ENCODE data around the gene RASSF3.
"Not testable (repeated sequence)": the region's sequence is repeated elsewhere in the genome, so short reads cannot be mapped to it uniquely, and the experiment has no call there.

RASSF3 gene, protein sequence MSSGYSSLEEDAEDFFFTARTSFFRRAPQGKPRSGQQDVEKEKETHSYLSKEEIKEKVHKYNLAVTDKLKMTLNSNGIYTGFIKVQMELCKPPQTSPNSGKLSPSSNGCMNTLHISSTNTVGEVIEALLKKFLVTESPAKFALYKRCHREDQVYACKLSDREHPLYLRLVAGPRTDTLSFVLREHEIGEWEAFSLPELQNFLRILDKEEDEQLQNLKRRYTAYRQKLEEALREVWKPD

DNA sequence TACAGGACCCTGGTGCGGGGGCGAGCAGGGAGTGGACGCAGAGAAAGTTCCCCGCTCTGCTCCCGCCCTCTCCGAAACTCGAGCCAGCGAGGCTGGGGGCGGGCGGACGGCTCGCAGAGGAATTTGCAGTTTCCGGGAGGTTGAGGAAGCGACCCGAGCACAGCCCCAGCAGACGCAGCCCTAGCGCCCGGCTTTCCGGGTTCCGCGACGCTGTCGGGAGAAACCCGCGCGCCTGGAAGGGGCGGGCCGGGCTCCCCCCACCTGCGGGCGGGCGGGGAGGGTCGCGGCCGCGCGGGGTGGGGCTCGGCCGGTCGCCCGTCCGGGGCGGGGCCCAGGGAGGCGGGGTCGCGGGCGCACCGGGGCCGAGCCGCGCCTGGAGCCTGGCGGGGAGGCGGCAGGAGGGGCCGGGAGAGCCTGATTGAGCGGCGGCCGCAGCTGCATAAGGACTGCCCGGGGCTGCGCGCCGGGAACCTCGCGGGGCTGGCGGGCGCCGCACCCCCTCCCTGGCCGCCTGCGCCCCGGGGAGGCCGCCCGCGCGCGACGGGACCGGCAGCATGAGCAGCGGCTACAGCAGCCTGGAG is at the start of gene RASSF3:
Gene RASSF3, plus strand, starts transcription at position 417 of the 581 bp plus-strand sequence. Its CDS starts 138 bp downstream, at position 555.
- DNase-seq = peak; percentile 71

DNA sequence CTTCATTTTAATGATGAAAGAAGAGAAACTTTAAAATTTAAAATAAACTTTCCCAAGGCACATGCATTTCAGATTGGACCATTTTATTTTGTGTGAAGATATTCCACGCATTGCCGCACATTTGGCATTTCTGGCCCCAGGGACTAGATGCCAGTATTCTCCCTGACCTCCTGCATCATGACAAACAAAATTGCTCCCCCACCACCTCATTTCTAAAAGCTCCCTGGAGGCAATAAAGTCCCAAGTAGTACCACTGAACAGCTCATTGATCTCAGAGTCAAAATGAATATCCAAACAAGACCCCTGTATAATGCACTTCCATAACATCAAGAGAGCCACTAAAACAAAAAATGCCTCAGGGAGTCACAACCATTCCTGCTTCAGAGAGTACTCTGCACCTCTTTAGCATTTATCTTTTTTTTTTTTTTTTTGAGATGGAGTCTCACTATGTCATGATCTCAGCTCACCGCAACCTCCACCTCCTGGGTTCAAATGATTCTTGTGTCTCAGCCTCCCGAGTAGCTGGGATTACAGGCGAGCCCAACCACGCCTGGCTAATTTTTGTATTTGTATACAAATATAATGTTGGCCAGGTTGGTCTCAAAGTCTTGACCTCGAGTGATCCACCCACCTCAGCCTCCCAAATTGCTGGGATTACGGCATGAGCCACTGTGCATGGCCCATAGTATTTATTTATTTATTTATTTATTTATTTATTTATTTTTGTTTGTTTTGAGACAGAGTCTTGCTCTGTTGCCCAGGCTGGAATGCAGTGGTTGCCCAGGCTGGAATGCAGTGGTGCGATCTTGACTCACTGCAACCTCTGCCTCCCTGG is 48.8 kb upstream of the RASSF3 start:
- no peak for DNase-seq

DNA sequence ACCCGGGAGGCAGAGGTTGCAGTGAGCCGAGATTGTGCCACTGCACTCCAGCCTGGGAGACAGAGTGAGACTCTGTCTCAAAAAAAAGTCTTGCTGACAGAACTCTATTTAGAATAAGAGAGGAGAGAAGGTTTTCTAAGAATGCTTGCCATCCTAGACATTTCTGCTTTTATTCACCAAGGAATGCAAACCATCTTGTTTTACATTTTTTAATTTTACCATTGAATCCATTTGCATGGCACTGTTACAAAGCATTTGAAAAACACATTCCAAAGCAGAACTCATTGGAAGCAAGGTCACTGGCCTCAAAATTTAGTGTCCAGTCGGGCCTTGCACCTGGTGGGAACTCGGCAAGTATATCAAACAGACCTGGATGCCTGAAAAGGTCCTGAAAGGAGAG is 44.2 kb upstream of the RASSF3 start:
- no peak for DNase-seq

DNA sequence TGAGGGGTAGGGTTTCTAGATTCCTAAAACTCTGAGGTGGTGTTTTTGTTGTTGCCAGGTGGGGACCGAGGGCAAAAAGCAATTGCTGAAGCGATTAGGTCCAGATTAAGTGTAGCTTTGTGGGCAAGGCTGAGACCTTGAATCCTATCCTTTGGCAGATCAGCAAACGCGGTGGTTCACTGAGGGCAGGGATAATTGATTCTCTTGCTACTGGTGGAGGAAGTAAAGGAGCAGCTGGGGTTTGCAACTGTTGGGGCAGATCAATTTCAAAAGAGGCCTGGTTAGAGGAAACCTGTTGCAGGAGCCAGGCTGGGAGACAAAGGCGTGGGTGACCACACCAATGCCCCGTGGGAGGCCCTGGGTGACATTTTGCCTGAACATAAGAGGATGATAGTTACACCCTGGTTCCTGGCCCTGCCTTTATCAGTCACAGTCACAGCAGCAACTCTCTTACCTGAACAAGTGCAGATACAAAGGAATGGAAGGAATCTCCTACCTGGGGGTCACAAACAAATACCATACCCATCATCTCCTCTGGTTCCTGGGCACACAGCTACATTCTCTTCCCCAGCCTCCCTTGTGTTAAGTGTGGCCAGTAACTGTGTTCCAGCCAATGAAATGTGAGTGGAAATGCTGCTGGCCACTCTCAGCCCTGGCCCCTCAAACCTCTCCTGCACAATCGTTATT is 43.3 kb upstream of the RASSF3 start:
- DNase-seq = no peak

DNA sequence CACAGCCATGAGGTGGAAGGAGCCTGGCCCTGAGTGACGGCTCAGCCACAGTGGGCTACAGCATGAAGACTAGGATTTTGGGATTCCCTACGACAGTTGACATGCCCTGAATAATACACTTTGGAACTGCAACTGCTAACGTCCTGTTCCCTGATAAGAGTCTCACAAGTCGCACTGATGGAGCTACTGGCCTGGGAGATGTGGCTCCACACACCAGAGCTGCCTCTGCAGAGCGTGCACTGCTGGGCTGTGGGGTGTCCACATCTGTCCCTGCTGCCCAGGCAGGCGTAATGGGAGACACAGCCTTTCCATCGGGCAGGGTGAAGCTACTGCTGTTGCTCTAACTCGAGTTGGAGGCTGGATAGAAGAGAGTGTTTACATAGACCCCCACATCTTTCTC is 42.7 kb upstream of the RASSF3 start:
- no peak for DNase-seq

DNA sequence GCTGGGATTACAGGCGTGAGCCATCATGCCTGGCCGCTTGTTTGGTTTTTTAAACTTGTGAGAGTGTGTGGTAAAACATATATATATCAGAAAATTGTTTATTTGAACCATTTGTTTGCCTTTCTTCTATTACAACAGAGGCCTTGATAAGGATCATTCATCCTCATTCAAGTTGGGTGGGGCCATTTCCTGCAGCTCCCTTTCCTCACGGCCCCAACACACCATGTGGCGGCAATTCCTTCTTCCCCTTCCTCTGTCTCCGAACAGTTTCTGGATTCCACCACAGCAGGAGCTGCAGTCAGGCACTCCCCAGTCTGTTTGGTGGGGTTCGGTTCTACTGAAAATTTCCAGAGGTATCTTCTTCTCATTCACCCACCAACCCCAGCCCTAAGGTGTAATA is 42.0 kb upstream of the RASSF3 start:
- DNase-seq = no peak

DNA sequence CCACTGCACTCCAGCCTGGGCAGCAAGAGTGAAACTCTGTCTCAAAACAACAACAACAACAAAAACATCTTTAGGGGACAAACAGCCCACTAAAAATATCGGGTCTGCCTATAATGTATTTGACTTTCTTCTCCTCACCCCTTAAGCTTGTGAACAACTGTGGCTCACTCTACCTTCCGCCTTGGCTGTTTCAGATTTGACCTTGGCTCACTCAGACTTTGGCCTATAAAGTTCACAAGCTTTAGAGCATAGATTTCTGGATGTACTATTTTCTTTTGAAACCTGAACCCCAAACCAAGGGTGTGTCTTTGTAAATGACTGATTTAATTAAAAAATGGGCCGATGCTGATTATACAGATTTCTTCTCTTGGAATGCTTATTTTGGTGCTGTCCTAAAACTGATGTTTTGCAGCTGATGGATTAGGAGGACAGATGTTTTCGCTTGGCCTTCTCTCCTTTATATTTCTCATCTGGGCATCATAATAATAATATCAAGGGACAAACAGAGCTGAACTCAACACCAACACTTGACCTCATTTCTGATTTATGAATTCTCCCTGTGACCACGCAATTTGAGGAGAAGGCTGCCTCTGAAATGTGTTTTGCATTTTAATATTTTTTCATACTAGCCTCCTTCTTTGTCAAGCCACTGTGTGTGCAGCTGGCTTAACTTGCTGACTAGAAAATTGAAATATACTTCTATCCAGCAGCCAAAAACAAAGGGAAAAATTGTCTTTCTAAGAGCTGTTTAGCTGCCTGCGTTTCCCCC is 40.2 kb upstream of the RASSF3 start:
- DNase-seq = no peak

DNA sequence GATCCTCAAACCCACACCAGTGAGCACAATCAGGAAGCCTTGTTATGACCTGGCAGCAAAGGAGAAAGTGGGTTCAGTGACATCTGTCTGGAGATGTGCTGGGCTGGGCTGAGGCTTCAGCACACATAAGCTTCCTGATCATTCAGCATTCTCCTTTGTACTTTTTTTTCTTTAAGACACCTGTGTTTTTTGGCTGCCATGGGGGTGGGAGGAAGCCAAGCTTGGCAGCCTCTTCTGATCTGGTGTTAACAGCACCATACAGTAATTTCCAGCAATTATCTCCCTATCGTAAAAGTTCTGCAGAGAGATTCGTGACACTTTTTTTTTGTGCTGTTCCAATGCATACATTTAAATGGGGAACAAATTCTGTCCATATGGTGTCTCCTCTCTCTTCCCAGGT is 38.9 kb upstream of the RASSF3 start:
- DNase-seq = no peak

DNA sequence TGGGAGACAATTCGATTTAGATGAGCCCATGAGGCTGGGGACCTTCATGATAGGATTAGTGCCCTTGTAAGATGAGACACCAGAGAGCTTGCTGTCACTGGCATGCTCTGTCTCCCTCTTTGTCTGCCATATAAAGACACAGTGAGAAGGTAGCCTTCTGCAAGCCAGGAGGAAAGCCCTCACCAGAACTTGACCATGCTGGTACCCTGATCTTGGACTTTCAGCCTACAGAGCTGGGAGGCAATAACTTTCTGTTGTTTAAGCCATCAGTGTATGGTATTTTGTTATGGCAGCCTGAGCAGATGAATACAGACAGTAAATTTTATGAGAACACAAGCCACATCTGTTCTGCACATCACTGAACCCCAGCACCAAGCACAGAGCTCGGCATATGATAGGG is 38.1 kb upstream of the RASSF3 start:
- DNase-seq = no peak

DNA sequence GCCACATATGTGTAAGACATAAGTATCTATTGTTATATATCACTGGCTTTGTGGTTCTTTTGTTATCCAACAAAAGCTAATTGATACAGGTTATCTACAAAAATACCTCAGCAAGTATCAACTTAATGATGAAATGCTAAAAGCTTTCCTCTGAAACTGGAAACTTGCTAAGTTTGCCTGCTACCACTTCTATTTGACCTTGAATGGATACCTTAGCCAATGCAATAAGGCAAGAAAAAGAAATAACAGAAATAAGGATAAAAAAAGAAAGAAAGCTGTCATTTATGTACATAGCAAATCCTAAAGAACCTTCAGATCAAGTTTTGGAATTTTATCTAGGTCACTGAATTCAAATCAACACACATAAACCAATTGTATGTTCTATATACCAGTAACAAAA is 35.5 kb upstream of the RASSF3 start:
- DNase-seq = no peak

DNA sequence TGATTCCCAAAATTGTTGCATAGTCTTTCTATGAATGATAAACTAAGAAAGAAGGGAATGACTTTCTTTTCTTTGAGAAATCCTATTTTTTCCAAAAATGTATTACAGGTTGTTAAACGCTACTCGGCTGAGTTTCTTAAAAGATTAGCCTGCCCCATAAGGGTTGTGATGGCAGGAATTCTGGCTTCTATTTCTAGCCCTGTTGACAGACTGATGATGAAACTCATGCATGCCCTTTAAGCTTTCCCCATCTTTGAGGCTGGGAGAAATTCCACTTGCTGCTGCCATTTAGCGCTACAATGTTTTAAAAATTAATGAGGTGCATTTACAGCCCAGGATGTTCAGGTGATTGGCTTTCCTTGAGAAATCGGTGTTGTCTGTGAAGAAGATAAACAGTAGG is 33.2 kb upstream of the RASSF3 start:
- no peak for DNase-seq

DNA sequence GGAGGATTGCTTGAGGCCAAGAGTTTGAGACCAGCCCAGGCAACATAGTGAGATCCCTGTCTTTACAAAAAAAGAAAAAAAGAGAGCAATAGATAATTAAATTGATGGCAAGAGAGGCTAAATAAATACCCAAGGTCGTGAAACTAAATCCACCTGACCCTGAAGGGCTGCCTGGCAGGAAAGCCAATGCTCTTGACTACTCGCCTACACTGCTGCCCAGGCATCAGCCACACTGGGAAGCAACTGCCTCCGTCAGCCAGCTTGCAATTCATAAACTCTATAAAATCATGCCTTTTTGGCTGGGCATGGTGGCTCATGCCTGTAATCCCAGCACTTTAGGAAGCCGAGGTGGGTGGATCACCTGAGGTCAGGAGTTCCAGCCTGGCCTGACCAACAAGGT is 31.7 kb upstream of the RASSF3 start:
- DNase-seq = no peak

DNA sequence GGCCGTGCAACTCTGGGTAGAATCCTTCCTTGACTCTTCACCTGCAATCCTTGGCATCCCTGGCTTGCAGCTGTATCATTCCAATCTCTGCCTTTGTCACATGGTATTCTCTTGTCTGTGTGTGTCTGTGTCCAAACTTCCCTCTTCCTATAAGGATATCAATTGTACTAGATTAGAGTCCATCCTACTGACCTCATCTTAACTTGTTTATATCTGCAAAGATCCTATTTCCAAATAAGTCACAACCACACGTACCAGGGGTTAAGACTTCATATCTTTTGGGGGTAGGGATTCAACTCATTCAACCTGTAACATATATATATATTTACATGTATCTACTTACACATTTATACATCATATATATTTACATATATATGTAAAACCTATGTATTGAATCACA is 29.6 kb upstream of the RASSF3 start:
- DNase-seq = no peak

DNA sequence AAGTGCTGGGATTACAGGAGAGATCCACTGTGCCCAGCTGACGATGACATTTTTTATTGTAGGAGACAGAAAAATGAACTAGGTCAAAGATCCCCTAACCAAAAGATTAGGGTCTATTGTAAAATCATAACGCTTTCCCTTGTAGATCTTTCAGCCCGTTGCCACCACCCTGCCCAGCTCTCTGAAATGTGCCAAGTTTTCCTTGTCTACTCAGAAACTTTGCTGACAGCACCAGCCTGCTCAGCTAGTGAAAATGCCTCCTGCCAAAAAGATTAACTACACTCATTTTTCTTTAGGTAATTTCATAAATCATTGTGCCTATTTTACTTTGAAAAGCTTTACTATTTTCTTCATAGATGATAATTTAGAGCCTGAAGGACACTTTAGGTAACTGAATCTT is 28.2 kb upstream of the RASSF3 start:
- DNase-seq = no peak

DNA sequence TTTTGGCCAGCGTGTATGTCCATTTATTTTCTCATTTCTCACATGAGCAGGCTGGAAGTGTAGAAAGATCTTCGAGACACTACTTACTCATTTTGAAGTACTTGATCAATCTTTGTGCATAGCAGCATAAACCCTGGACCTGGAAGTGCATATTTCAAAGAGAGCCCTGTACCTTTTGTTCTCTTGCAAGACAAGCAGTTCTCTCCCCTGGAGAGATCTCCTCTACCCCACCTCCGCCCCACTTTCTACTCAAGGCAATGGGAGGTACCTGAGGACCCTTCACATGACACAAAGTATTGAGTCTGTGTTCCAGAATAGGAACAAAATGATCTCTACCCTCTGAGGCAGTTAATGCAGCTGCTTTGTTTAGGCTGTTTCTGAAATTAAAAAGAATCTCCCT is 27.4 kb upstream of the RASSF3 start:
- no peak for DNase-seq

DNA sequence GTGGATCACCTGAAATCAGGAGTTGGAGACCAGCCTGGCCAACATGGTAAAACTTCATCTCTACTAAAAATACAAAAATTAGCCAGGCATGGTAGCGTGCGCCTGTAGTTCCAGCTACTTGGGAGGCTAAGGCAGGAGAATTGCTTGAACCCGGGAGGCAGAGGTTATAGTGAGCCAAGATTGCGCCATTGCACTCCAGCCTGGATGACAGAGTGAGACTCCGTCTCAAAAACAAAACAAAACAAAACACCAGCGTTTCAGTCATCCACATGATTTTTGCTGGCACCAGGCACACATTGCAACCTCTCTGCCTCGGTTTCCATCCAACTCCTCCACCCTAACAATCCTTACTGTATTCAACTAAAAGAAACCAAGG is 26.9 kb upstream of the RASSF3 start:
- DNase-seq = not testable (repeated sequence)

DNA sequence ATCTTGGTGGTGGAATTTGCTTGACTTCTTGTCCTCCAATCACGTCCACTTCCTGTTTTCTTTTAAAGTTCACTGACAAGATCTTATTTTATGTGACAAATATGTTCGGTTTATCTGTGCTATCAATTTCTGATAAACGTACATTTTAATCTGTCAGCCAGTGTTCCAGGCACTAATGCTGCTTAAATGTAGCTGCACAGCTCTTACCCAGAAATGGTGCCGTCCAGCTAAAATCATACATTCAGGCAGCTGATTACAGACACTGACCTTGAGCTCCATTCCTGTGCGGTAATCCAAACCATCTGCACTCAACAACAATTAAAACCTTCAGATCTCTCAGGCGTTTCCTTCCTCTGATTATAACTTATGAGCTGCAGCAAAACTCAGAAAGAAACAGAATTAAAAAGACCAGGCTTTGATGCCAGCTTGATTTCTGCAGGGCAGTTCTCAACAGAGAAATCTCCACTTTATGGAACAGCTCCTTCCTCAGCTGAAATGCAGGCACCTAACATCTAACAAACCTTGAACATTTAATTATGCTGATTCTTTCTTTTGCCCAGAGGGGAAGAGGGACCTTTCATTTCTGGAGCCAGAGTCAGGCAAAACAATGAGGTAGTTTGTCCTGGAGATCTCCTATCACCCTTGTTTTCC is 26.4 kb upstream of the RASSF3 start:
- DNase-seq = no peak

DNA sequence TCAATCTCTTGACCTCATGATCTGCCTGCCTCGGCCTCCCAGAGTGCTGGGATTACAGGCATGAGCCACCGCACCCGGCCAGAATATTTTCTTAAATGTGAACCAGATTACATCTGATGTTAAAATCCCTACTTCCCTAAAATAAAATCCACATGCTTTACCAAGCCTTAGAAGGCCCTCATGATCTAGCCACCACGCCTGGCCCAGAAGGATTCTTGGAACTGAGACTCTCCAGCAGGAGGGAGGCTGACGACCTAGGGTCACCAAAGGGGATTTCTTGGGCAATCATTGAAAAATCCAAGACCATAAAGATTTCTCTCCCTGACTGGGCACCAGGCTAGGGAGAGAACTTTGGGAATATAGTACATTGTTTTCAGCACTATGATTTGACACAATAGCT is 25.2 kb upstream of the RASSF3 start:
- DNase-seq = no peak

DNA sequence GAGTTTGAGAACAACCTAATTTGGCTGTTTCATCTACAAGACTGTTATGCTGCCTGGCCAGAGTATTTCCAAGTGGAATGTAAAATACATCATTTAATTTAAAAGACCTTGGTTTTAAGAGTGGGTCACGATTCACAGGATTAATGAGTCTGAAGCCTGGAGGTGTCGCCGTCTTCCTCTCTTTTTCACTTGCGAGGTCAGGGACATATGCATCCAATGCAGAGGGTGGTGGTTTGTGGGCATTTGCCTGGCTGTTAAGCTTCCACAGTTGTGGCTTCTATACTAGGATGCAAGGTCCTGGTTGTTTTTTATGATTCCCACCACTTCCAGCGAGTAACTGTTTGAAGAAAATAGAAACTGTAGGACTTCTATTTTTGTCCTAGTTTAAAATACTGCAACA is 22.8 kb upstream of the RASSF3 start:
- DNase-seq = no peak

DNA sequence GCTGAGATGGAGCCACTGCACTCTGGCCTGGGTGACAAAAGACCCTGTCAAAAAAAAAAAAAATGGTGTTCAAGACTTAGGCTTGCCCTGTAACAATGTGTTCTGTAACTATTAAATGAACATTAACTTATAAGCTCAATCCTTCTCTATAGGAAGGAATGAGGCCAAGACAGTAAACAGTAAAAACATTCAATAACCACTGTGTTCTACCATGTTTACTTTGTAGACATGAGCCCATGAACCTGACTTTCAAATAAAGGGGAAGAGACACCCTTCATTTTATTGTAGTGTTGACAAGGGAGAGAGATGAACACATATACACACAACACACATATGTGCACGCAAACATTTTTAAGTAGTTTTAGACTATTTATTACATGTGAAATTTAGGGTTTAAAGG is 20.1 kb upstream of the RASSF3 start:
- DNase-seq = no peak

DNA sequence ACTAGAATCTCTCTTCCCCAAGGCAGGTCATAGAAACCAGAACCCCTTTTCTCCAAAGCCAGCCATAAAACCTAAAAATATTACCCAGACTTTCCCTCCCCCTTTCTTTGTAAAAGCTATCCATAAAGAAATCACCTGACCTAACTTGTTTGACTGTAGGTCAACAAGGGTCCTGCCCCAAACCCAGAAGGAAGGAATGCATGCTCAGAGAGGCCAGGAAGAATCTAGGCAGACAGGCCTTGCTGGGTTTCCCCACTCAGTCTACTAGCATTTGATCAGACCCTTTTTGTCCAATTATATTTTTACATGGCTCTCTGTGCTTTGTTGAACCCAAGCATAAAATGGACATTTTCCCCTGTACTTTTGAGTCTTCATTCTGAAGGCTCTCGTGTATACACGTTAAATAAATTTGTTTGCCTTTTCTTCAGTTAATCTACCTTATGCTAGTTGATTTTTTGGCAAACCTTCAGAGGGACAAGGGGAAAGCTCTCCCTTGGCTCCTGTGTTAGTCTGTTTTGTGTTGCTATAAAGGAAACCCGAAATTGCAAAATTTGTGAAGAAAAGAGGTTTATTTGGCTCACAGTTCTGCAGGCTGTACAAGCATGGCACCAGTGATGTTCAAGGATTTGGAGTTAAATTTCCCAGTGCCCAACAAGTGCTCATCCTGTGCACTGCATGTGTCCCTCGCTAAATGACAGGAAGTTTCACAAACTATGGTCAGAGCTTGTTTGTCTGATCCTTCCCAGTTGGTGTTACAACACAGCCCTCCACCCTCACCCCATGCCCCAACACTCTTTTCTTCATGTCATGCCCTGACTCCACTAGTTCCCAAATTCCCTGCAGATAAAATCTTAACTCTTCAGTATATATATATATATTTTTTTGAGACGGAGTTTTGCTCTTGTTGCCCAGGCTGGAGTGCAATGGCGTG is 14.2 kb upstream of the RASSF3 start:
- DNase-seq = no peak

Measured in activated effector memory CD4-positive, alpha-beta T cell treated with Interleukin-2 at 50 U/mL for 16 hours (primary cell).